GM19438 (cell line): ENCODE measurements around the gene RALGDS.

ENCODE experiments used
- ATAC-seq: cut with Tn5 transposase; IDR thresholded peaks from one replicate; pipeline ENCODE4 v1.9.1; 2021; ENCODE audit warnings: low read depth; ENCODE audit not compliant: unreplicated experiment

RALGDS gene

GRCh38 chr9:133151601-133152525, 30.8 kb upstream of the RALGDS start:
- no peak for ATAC-seq

- ATAC-seq, result no peak
Observed at GRCh38 chr9:133151041-133151440, 30.0 kb upstream of the RALGDS start.

- ATAC-seq, result peak; percentile 59
Observed at GRCh38 chr9:133149130-133150015, 28.3 kb upstream of the RALGDS start.

- ATAC-seq, result peak; percentile 20
Observed at GRCh38 chr9:133148199-133149129, 27.4 kb upstream of the RALGDS start.

GRCh38 chr9:133147412-133148198, 26.6 kb upstream of the RALGDS start:
- ATAC-seq, result no peak

- ATAC-seq, result no peak
Observed at GRCh38 chr9:133146746-133147411, 25.8 kb upstream of the RALGDS start.

- no peak for ATAC-seq
Observed at GRCh38 chr9:133144904-133145851, 24.1 kb upstream of the RALGDS start.

GRCh38 chr9:133144142-133144903, 23.3 kb upstream of the RALGDS start:
- peak; percentile 46 for ATAC-seq

- no peak for ATAC-seq
Observed at GRCh38 chr9:133143639-133144141, 22.6 kb upstream of the RALGDS start.

GRCh38 chr9:133142684-133143622, 21.9 kb upstream of the RALGDS start:
- ATAC-seq, result no peak

GRCh38 chr9:133141833-133142595, 21.0 kb upstream of the RALGDS start:
- no peak for ATAC-seq

GRCh38 chr9:133140606-133141005, 19.6 kb upstream of the RALGDS start:
- ATAC-seq, result no peak

- ATAC-seq, result no peak
Observed at GRCh38 chr9:133140174-133140505, 19.1 kb upstream of the RALGDS start.

GRCh38 chr9:133139246-133140173, 18.5 kb upstream of the RALGDS start:
- no peak for ATAC-seq
